Measurements from ENCODE around the gene TRIP12.
"Not testable (repeated sequence)": the region's sequence is repeated elsewhere in the genome, so short reads cannot be mapped to it uniquely, and the experiment has no call there.

Gene TRIP12

GRCh38 chr2:229843613-229844012, 78.2 kb downstream of the TRIP12 start:
- H3K4me1 ChIP-seq (ENCODE audit: control insufficient read depth in 5 of 5, insufficient read depth in 5 of 5, low read length in 5 of 5), result peaks cover 0 to 14% (median 0%) of the 10 kb centered on the region in 5 donors
- H3K36me3 ChIP-seq (ENCODE audit: control insufficient read depth in 5 of 5, insufficient read depth in 5 of 5, low read length in 5 of 5), result peaks cover 10 to 23% (median 18%) of the 10 kb centered on the region in 5 donors
- H3K27me3 ChIP-seq (ENCODE audit: control insufficient read depth in 5 of 5, insufficient read depth in 4 of 5, low read length in 5 of 5), result no peaks in the 10 kb centered on the region
- no peak overlapping the region for H3K27ac ChIP-seq (ENCODE audit: low read depth, low read length)
- H3K9me3 ChIP-seq (ENCODE audit: control insufficient read depth in 5 of 5, low read length in 5 of 5), result no peaks in the 10 kb centered on the region
- no peak overlapping the region for H3K4me3 ChIP-seq (ENCODE audit: low read depth in 1 of 5, low read length in 5 of 5)
- no peak overlapping the region for H3K9ac ChIP-seq (ENCODE audit: low read length in 5 of 5)

GRCh38 chr2:229838729-229839128, 83.1 kb downstream of the TRIP12 start:
- peaks cover 19 to 30% (median 22%) of the 10 kb centered on the region in 5 donors for H3K36me3 ChIP-seq (ENCODE audit: control insufficient read depth in 5 of 5, insufficient read depth in 5 of 5, low read length in 5 of 5)
- H3K27ac ChIP-seq (ENCODE audit: low read depth, low read length), result no peak overlapping the region
- no peak overlapping the region for H3K9ac ChIP-seq (ENCODE audit: low read length in 5 of 5)
- H3K9me3 ChIP-seq (ENCODE audit: control insufficient read depth in 5 of 5, low read length in 5 of 5), result no peaks in the 10 kb centered on the region
- H3K4me3 ChIP-seq (ENCODE audit: low read depth in 1 of 5, low read length in 5 of 5), result no peak overlapping the region
- H3K4me1 ChIP-seq (ENCODE audit: control insufficient read depth in 5 of 5, insufficient read depth in 5 of 5, low read length in 5 of 5), result peaks cover 0 to 5% (median 0%) of the 10 kb centered on the region in 5 donors
- no peaks in the 10 kb centered on the region for H3K27me3 ChIP-seq (ENCODE audit: control insufficient read depth in 5 of 5, insufficient read depth in 4 of 5, low read length in 5 of 5)

- no peak overlapping the region for H3K4me3 ChIP-seq (ENCODE audit: low read depth in 1 of 5, low read length in 5 of 5)
- peaks cover 0 to 10% (median 2%) of the 10 kb centered on the region in 5 donors for H3K4me1 ChIP-seq (ENCODE audit: control insufficient read depth in 5 of 5, insufficient read depth in 5 of 5, low read length in 5 of 5)
- no peaks in the 10 kb centered on the region for H3K27me3 ChIP-seq (ENCODE audit: control insufficient read depth in 5 of 5, insufficient read depth in 4 of 5, low read length in 5 of 5)
- H3K9ac ChIP-seq (ENCODE audit: low read length in 5 of 5), result no peak overlapping the region
- H3K36me3 ChIP-seq (ENCODE audit: control insufficient read depth in 5 of 5, insufficient read depth in 5 of 5, low read length in 5 of 5), result peaks cover 19 to 30% (median 28%) of the 10 kb centered on the region in 5 donors
- no peaks in the 10 kb centered on the region for H3K9me3 ChIP-seq (ENCODE audit: control insufficient read depth in 5 of 5, low read length in 5 of 5)
- no peak overlapping the region for H3K27ac ChIP-seq (ENCODE audit: low read depth, low read length)
Observed at GRCh38 chr2:229836847-229837246, 85.0 kb downstream of the TRIP12 start.

GRCh38 chr2:229835596-229836283, 86.1 kb downstream of the TRIP12 start:
- Histone ChIP-seq H3K36me3 (ENCODE audit: control insufficient read depth in 5 of 5, insufficient read depth in 5 of 5, low read length in 5 of 5) (peaks cover 20 to 36% (median 29%) of the 10 kb centered on the region in 5 donors), H3K27ac (ENCODE audit: low read depth, low read length) (no peak overlapping the region), H3K27me3 (ENCODE audit: control insufficient read depth in 5 of 5, insufficient read depth in 4 of 5, low read length in 5 of 5) (no peaks in the 10 kb centered on the region), H3K4me3 (ENCODE audit: low read depth in 1 of 5, low read length in 5 of 5) (no peak overlapping the region), H3K4me1 (ENCODE audit: control insufficient read depth in 5 of 5, insufficient read depth in 5 of 5, low read length in 5 of 5) (peaks cover 0 to 16% (median 2%) of the 10 kb centered on the region in 5 donors), H3K9me3 (ENCODE audit: control insufficient read depth in 5 of 5, low read length in 5 of 5) (no peaks in the 10 kb centered on the region), H3K9ac (ENCODE audit: low read length in 5 of 5) (no peak overlapping the region)

GRCh38 chr2:229834368-229834767, 87.4 kb downstream of the TRIP12 start:
- peaks cover 19 to 39% (median 28%) of the 10 kb centered on the region in 5 donors for H3K36me3 ChIP-seq (ENCODE audit: control insufficient read depth in 5 of 5, insufficient read depth in 5 of 5, low read length in 5 of 5)
- H3K9me3 ChIP-seq (ENCODE audit: control insufficient read depth in 5 of 5, low read length in 5 of 5), result not testable (repeated sequence)

GRCh38 chr2:229832510-229832898, 89.3 kb downstream of the TRIP12 start:
- Histone ChIP-seq H3K4me1 (ENCODE audit: control insufficient read depth in 5 of 5, insufficient read depth in 5 of 5, low read length in 5 of 5) (peaks cover 0 to 16% (median 2%) of the 10 kb centered on the region in 5 donors), H3K36me3 (ENCODE audit: control insufficient read depth in 5 of 5, insufficient read depth in 5 of 5, low read length in 5 of 5) (peaks cover 20 to 42% (median 33%) of the 10 kb centered on the region in 5 donors), H3K27ac (ENCODE audit: low read depth, low read length) (peak overlapping the region; percentile 63)

More at GRCh38 chr2:229834368-229834767, 87.4 kb downstream of the TRIP12 start:
- H3K27ac ChIP-seq (ENCODE audit: low read depth, low read length); H3K4me3 ChIP-seq (ENCODE audit: low read depth in 1 of 5, low read length in 5 of 5); H3K27me3 ChIP-seq (ENCODE audit: control insufficient read depth in 5 of 5, insufficient read depth in 4 of 5, low read length in 5 of 5); H3K9ac ChIP-seq (ENCODE audit: low read length in 5 of 5): not testable (repeated sequence)
- H3K4me1 ChIP-seq (ENCODE audit: control insufficient read depth in 5 of 5, insufficient read depth in 5 of 5, low read length in 5 of 5), result peaks cover 0 to 16% (median 2%) of the 10 kb centered on the region in 5 donors

GRCh38 chr2:229831805-229832509, 89.9 kb downstream of the TRIP12 start:
- no peaks in the 10 kb centered on the region for H3K27me3 ChIP-seq (ENCODE audit: control insufficient read depth in 5 of 5, insufficient read depth in 4 of 5, low read length in 5 of 5)

More at GRCh38 chr2:229832510-229832898, 89.3 kb downstream of the TRIP12 start:
- peak overlapping the region in 2 of 5 donors; percentile 13 to 40 for H3K9ac ChIP-seq (ENCODE audit: low read length in 5 of 5)
- H3K4me3 ChIP-seq (ENCODE audit: low read depth in 1 of 5, low read length in 5 of 5), result no peak overlapping the region
- no peaks in the 10 kb centered on the region for H3K9me3 ChIP-seq (ENCODE audit: control insufficient read depth in 5 of 5, low read length in 5 of 5)
- H3K27me3 ChIP-seq (ENCODE audit: control insufficient read depth in 5 of 5, insufficient read depth in 4 of 5, low read length in 5 of 5), result no peaks in the 10 kb centered on the region

GRCh38 chr2:229825476-229825875, 96.3 kb downstream of the TRIP12 start:
- H3K9me3 ChIP-seq (ENCODE audit: control insufficient read depth in 5 of 5, low read length in 5 of 5), result peaks cover 0 to 2% (median 0%) of the 10 kb centered on the region in 5 donors
- H3K27me3 ChIP-seq (ENCODE audit: control insufficient read depth in 5 of 5, insufficient read depth in 4 of 5, low read length in 5 of 5), result no peaks in the 10 kb centered on the region
- peaks cover 19 to 57% (median 44%) of the 10 kb centered on the region in 5 donors for H3K36me3 ChIP-seq (ENCODE audit: control insufficient read depth in 5 of 5, insufficient read depth in 5 of 5, low read length in 5 of 5)
- H3K4me1 ChIP-seq (ENCODE audit: control insufficient read depth in 5 of 5, insufficient read depth in 5 of 5, low read length in 5 of 5), result no peaks in the 10 kb centered on the region
- no peak overlapping the region for H3K4me3 ChIP-seq (ENCODE audit: low read depth in 1 of 5, low read length in 5 of 5)
- no peak overlapping the region for H3K9ac ChIP-seq (ENCODE audit: low read length in 5 of 5)
- H3K27ac ChIP-seq (ENCODE audit: low read depth, low read length), result no peak overlapping the region

More at GRCh38 chr2:229831805-229832509, 89.9 kb downstream of the TRIP12 start:
- peaks cover 0 to 16% (median 2%) of the 10 kb centered on the region in 5 donors for H3K4me1 ChIP-seq (ENCODE audit: control insufficient read depth in 5 of 5, insufficient read depth in 5 of 5, low read length in 5 of 5)
- peaks cover 21 to 44% (median 35%) of the 10 kb centered on the region in 5 donors for H3K36me3 ChIP-seq (ENCODE audit: control insufficient read depth in 5 of 5, insufficient read depth in 5 of 5, low read length in 5 of 5)
- peak overlapping the region; percentile 63 for H3K27ac ChIP-seq (ENCODE audit: low read depth, low read length)
- H3K9me3 ChIP-seq (ENCODE audit: control insufficient read depth in 5 of 5, low read length in 5 of 5), result no peaks in the 10 kb centered on the region
- H3K9ac ChIP-seq (ENCODE audit: low read length in 5 of 5), result peak overlapping the region in 2 of 5 donors; percentile 5 to 14
- H3K4me3 ChIP-seq (ENCODE audit: low read depth in 1 of 5, low read length in 5 of 5), result no peak overlapping the region

- Histone ChIP-seq H3K27ac (ENCODE audit: low read depth, low read length) (no peak overlapping the region), H3K9ac (ENCODE audit: low read length in 5 of 5) (no peak overlapping the region), H3K27me3 (ENCODE audit: control insufficient read depth in 5 of 5, insufficient read depth in 4 of 5, low read length in 5 of 5) (no peaks in the 10 kb centered on the region), H3K9me3 (ENCODE audit: control insufficient read depth in 5 of 5, low read length in 5 of 5) (peaks cover 0 to 2% (median 0%) of the 10 kb centered on the region in 5 donors), H3K4me3 (ENCODE audit: low read depth in 1 of 5, low read length in 5 of 5) (no peak overlapping the region), H3K36me3 (ENCODE audit: control insufficient read depth in 5 of 5, insufficient read depth in 5 of 5, low read length in 5 of 5) (peaks cover 13 to 48% (median 32%) of the 10 kb centered on the region in 5 donors), H3K4me1 (ENCODE audit: control insufficient read depth in 5 of 5, insufficient read depth in 5 of 5, low read length in 5 of 5) (peaks cover 0 to 10% (median 0%) of the 10 kb centered on the region in 5 donors)
Observed at GRCh38 chr2:229821316-229821715, 100.5 kb downstream of the TRIP12 start.

- H3K4me3 ChIP-seq (ENCODE audit: low read depth in 1 of 5, low read length in 5 of 5), result no peak overlapping the region
- no peak overlapping the region for H3K9ac ChIP-seq (ENCODE audit: low read length in 5 of 5)
- no peaks in the 10 kb centered on the region for H3K27me3 ChIP-seq (ENCODE audit: control insufficient read depth in 5 of 5, insufficient read depth in 4 of 5, low read length in 5 of 5)
- no peaks in the 10 kb centered on the region for H3K9me3 ChIP-seq (ENCODE audit: control insufficient read depth in 5 of 5, low read length in 5 of 5)
- H3K27ac ChIP-seq (ENCODE audit: low read depth, low read length), result no peak overlapping the region
- H3K36me3 ChIP-seq (ENCODE audit: control insufficient read depth in 5 of 5, insufficient read depth in 5 of 5, low read length in 5 of 5), result peaks cover 26 to 62% (median 35%) of the 10 kb centered on the region in 5 donors
- H3K4me1 ChIP-seq (ENCODE audit: control insufficient read depth in 5 of 5, insufficient read depth in 5 of 5, low read length in 5 of 5), result peaks cover 0 to 10% (median 4%) of the 10 kb centered on the region in 5 donors
Observed at GRCh38 chr2:229818230-229818629, 103.6 kb downstream of the TRIP12 start.
